Measurements from ENCODE around the gene UNCX.
"Not testable (repeated sequence)": the region's sequence is repeated elsewhere in the genome, so short reads cannot be mapped to it uniquely, and the experiment has no call there.

Gene UNCX

DNA sequence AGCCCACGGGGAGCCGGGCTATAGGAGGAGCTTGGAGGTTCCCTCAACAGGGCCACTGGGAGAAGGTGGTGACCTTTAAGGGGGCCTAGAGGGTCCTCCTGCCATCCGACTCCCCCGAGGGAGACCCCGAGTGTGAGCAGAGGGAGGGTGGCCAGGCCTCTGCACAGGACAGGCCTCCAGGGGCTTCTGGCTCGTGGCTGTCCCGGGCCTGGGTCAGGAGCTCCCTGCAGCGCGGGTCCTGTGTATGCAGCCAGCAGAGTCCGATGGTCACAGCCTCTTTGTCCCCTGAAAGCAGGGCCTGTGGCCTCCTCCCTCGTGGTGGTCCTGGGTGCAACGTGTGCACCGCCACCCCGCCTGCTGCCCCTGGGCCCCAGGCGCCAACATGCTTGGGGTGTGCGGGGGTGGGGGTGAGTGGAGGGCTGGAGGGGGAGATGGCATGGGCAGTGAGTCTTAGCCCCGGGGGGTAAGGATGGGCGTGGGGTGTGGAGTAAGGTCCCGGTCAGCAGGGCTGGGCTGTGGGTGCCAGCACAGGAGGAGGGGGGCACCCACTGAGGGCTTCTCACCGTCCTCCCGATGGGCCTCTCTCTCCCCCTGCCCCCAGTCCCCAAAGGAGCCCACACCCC is 27.1 kb downstream of the UNCX start:
- DNase-seq = no peak

DNA sequence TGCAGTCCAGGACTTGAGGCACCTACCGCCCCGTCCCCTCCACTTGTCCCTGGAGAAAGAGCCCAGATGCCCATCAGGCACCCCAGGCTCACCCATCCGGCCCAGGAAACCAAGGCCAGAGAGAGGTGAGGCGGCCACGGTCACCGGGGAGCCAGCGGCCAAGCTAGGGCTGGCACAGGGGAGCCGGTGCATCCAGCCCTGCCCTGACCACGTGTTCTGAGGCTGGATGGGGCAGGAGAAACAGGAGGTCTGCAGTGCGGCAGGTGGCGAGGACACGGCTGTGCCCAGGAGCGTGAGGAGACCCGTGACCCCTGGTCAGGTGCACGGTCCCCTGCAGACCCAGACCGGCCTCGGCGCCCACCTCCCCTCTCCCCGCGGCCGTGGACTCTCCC is 27.6 kb downstream of the UNCX start:
- DNase-seq = no peak

DNA sequence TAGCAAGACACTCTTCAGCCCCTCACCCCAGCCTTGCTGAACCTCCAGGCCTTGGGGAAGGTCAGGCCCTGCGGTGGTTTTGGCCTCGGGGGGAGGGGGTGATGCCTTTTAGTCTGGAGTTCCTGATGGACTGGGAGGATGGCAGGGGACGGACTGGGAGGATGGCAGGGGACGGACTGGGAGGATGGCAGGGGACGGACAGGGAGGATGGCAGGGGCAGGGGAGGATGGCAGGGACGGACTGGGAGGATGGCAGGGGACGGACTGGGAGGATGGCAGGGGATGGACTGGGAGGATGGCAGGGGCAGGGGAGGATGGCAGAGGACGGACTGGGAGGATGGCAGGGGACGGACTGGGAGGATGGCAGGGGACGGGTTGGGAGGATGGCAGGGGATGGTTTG is 28.4 kb downstream of the UNCX start:
- not testable (repeated sequence) for DNase-seq

DNA sequence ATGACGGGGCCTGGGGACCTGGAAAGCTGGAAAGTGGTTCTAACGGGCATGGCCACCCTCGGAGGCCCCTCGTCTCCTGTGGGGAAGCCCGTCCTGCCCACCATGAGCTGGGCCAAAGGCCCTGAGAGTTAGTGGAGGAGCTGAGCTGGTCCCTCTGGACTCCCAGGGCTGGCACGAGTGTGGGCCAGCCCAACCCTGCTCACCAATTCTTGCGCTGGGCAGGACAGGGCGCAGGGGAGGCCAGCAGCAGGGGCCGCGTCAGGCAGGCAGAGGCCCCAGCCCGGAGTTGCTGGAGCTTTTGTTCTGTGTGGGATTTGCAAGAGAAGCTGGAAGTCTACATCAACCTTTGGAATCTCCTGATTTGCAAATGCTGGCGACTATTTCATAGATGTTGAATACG is 29.8 kb downstream of the UNCX start:
- DNase-seq = no peak

DNA sequence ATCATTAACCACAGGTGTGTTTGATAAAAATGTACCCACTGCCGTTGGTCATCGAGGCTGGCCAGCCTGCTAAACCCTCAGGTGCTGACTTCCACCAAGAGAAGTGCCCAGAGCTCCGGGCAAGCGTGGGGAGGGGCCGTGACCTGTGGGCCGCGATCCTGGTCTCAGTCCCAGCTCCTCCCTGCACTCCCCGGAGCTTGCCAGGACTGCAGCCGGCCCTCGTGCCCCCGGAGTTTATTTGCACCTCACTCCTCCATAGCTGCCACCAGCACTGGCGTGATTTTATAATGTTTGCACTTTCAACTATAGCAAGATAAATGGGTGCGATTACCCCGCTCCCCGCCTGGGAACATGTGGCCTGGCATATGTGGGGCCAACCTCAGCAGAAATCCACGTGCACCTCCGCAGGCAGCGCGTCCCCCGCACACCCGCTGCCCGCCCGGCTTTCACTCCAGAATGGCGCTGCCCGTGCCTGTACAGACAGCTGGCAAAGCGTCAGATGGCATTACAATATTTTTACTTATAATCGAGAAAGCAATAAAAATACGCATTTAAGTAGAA is 30.8 kb downstream of the UNCX start:
- no peak for DNase-seq

DNA sequence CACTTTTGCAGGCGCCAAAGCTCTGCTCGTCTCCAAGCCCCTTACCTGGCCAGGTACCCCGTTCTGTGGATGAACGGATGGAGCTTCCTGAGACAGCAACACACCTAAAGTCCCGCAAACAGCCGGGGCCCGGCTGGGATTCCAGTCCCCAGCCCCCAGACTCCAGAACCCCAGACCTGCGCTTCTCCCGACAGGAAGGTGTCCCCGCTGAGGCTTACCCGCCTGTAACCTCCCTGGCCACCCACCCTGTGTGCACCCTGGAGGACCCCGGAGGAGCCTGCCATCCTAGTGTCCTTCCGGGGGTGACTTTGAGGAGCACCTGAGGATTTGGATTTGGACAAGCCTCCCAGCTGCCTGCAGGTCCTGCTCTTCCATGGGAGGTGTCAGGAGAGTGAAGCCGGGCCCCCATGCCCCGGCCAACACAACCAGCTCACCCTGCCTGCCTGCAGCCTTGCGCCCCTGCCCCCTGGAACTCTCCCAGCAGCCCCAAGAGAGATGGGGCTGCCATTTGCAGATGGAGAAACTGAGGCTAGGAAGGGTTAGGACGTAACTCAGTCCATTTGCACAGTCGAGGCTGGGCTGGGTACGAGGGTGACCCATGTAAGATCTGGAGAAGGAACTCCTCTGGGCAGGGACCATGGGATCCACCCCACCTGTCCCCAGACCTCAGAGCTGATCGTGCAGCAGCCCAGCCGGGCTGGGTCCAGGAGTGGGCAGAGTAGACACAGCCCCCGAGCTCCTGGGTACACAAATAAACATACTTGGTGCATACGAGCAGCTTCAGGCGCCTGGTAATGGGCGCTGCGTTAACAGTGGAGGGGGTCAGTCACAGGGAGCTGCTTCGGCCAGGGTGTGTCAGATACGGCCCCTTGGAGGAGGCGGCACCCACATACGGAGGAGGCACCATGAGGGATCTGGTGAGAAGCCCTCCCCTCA is 31.9 kb downstream of the UNCX start:
- no peak for DNase-seq

DNA sequence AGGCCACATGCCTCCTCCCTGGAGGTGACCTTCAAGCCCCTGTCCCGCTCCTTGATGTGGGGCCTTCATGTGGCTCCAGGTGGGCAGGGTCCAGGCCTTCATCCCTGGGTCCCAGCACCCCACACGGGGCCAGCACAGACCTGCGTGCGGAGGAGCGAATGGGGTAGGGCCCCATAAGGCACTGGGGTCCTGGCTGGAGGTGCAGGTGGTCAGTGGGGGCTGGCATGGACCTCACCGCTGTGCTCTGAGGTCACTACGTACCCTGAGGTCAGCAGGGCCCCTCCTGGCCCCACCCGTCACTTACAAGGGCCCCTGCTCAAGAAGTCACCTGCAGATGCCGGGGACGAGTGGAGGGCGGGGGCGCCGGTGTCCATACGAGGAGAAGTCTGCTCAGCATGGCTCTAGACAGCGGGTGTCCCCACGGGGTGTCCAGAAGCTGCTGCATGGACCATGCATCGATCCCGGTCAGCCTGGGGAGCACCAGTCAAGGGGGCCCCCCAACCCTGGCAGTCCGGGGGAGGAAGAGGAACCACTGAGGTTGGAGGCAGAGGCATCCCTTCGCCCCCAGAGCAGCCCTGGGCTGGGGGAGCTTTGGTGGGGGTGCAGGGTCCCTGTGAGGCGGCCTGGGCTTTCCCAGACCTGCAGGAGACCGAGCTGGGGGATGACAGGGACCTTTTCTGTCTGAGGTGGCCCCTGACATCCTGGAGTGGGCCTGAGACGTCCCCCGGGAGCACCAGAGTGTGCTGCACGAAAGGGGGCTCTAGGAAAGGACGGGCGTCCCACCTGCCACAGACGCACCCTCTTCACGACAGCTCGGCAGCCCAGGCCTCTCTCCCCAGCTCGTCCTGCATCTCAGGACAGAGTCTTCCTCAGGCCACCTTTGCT is 34.6 kb downstream of the UNCX start:
- no peak for DNase-seq

DNA sequence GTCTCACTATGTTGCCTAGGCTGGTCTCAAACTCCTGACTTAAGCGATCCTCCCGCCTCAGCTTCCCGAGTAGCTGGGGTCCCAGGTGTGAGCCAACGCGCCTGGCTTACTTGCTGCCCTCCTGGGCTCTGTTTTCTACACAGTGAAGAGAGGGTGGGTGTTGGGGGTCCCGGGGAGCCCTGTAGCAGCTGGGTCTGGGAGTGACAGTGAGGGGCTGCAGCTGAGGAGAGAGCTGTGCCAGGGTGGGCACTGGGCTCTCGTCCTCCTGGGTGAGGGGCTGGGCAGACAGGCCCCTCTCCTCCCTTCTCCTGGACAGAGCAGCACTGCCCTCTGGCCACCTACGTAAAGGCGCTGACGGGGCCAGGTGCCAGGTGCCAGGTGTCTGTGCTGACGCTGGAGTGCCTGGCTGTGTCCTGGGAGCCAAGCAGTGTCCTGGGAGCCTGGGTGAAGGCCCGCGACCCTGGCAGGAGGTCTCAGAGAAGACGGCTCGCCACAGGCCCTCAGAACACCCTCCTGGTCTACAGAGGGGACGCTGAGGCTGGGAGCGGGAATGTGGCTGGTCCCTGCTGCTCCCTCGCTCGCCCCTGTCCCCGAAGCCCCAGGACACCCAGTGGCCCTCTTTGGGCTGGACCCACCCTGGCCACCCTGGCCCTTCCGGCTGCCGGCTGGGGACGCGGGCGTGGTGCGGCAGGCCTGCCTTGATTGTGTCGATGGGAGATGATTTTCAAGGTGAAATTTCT is 35.6 kb downstream of the UNCX start:
- no peak for DNase-seq

DNA sequence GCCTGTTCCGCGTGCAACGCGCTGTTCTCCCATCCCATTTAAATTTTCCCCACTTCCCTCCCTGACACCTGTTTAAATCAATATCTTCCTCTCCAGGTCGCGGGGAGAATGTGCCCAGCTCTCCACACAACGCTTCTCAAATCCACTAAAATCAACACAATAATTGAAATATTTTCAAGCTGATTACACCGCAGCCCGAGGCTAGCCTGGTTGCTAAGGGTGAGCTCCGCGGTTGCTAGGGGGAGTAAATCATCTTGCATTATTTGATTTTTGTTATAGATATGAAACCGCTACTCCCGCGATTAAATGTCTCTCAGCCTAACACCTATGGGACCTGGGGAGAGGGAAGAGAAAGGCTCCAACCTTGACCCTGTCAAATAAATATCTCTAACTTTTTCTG is 36.2 kb downstream of the UNCX start:
- DNase-seq = no peak

DNA sequence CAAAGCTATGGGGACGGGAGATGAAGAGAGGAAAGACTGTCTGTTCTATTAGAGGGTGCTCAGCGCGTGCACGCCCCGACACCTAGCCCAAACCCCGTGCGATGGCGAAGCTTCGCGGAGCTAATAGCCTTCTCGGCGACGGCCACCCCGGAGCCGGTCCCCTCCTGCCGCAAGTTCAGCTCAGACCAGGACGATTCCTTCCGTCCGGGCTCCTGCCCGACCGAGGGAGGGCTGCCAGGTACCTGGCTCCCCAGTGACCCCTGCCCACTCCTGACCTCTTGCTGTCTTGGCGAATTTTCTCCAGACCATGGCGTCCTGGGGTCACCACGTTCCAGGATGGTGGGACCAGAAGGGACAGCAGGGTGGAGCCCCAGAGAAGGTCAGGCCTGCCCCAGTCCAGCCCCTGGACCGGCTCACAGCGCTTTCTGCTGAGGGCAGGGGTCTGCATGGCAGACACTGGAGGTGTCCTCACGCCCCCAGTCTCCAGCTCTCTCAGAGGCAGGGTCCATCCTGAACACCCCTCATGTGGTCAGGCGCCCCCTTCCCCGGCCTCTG is 36.7 kb downstream of the UNCX start:
- no peak for DNase-seq

DNA sequence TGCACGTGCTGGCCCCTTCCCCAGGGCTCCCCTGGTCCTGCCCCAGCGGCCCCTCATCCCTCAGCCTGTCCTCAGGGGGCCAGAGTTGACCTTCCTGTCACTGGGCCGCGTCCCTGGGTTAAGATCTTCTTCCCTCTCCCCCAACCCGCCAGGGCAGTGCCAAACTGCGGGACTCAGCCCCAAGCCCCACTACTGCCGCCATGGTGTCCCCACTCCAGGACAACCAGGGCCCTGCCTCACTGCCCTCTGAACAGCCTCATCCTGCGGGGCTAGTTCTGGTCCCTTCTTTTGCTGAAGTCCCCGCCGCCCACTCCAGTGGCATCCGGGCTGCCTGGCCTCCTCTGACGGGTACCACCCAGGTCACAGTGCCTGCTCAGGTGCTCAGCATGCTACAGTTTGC is 37.5 kb downstream of the UNCX start:
- no peak for DNase-seq

DNA sequence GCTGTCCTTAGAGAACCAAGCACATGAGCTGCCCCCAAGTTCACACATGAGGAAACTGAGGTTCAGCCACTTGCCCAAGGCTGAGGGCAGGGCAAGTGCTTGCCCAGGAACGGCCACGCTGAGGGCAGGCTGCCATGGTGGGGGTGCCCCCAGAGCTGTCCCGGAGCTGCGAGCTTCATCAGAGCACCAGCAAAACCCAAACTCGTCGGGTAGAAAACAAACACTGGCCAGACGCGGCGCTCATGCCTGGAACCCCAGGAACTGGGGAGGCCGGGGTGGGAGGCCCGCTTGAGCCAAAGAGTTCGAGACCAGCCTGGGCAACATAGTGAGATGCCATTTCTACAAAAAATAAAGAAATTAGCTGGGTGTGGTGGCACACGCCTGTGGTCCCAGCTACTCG is 38.4 kb downstream of the UNCX start:
- DNase-seq = no peak

DNA sequence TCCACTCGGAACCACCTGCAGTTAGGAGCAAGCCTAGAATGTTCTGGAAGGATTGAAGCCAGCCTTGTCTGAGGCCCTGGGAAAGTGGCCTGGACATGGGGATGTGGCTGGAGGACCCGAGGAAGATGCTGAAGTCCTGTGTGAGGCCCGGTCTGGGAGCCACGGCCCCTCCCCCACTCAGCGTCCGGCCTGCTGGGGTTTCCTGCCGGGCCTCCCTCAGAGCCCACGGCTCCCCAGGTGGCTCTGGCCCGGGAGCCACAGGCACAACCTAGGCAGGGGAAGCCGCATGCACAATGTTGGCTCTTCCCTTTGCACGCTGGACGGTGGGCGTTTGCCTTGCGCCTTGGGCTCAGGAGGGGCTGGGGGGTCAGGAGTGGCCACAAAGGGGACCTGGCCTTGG is 39.0 kb downstream of the UNCX start:
- DNase-seq = no peak

DNA sequence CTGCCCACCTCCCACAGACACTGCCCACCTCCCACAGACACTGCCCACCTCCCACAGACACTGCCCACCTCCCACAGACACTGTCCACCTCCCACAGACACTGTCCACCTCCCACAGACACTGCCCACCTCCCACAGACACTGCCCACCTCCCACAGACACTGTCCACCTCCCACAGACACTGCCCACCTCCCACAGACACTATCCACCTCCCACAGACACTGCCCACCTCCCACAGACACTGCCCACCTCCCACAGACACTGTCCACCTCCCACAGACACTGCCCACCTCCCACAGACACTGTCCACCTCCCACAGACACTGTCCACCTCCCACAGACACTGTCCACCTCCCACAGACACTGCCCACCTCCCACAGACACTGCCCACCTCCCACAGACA is 39.5 kb downstream of the UNCX start:
- DNase-seq = not testable (repeated sequence)

DNA sequence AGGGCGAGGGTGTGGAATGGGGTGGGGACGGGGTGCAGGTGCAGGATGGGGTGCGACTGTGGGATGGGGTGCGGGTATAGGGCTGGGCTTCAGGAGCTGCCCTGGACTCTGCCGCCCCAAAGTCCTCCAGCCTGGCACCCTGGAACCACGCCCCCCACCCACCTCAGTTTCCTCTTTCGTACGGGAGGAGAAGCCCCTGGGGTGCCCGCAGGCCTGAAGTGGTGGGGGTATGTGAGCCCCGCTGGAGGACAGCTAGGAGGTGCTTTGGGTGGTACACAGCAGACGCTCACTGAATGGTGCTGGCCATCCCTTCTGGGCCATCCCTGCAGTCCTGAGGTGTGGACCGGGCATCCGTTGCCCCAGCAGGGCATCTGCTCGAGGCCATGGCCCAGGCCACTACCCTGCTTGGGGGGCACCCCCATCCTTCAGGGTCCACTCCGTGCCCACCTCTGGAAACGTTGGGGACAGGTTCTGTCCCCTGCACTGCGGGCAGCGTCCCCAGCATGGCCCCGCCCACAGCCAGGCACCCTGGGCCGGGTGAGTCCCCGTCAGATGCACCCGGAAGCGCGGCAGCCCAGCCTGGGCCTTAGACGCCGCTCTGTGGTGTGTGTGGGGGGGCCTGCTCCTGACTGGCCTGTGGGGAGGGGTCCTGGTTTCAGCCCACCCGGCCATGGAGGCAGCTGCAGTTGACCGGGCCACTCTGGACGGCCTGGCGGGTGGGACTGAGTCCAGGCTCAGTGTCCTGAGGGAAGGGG is 41.6 kb downstream of the UNCX start:
- no peak for DNase-seq

DNA sequence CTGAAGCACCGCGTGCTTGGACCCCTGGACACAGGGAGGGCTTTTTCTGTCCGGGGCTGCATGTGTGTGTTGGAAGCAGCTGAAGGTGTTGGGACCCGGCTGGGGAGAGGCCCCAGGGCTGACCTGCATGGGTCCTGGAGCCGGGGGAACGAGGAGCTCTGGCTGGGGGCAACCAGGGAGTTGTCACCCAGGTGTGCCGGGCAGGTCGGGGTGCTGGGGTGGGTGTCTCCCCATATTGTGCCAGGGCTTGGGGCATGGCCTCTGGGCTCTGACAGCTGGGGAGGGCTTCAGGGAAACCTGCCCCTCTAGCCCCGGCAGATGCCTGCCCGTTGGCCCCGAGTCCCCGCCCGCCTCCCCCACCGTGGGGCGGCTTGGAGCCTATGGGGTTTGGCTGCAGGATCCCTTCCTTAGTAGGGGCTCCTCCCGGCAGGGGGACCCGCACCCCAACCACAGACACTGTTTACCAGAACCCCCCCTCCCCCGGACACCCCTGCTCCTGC is 42.3 kb downstream of the UNCX start:
- DNase-seq = no peak

DNA sequence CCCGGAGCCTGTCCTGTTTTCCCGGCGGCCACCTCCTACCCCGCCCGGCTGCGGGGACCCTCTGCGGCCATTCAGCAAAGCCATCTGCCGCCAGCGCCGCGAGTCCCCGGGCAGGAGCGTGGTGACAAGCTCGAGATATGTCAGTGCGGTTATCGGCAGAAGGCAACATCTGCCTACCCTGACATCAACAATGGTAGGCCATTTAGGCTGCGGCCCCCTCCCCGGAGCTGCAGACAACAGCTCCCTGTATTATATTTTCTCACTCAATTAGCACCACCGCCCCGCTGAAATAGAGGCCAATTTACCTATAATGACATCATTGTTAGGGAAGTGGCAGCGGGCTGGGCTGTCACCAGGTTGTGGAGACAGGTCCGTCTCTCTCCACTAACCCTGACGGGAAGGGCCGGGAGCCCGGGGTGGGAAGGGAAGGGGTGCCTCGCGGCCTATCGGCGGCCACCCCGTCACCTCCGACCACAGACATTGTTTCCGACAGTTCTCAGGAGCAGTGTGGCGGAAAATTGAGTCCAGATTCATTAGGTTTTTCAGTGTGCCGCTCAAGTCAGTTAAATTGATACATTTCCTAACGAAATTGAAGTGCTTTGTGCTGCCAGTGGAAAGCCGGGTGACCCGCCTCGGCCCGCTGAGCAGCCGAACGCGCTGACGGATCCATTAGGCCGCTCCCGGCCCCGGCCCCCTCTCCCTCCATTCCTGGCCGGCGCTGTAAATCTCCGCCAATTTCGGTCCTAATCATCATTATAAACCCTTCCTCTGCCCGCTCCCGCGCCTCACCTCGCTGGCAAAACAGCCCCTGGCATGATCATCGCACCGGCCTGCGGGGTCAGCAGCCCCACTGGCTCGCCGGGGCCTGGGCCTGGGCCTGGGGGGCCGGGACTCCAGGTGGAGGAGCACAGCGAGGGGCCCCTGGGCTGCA is 43.0 kb downstream of the UNCX start:
- no peak for DNase-seq

DNA sequence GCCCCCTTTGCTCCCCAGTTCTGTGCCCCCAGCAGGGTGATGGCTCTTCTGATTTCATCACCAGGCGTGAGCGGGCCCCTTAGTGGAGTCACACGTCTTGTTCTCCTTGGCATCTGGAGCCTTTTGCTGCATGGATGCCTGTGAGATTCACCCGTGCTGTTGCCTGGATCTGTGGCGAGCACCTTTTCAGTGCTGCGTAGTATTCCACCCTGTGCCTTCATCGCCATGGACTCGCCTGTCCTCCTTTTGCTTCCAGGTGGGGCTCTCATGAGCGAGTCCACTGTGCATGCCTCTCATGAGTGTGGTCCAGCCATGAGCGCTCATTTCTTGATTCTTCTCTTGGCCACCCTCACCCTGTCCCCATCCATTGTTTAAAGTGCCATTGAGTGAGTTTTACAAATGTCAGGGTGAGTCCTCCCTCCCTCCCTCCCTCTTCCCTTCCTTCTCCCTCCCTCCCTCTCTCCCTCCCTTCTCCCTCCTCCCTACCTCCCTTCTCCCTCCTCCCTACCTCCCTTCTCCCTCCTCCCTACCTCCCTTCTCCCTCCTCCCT is 44.0 kb downstream of the UNCX start:
- no peak for DNase-seq

DNA sequence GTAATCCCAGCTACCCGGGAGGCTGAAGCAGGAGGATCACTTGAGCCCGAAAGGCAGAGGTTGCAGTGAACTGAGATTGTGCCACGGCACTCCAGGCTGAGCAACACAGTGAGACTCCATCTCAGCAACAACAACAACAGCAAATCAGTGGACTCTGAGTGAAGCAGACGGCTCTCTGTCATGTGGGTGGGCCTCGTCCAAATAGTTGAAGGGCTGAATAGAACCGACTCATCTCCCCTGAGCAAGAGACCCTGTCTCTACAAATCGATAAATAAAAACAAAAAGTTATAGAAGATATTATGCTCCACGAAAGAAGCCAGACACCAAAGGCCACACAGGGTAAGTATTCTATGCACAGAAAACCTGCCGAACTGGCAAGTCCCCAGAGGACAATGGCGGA is 45.9 kb downstream of the UNCX start:
- DNase-seq = no peak

DNA sequence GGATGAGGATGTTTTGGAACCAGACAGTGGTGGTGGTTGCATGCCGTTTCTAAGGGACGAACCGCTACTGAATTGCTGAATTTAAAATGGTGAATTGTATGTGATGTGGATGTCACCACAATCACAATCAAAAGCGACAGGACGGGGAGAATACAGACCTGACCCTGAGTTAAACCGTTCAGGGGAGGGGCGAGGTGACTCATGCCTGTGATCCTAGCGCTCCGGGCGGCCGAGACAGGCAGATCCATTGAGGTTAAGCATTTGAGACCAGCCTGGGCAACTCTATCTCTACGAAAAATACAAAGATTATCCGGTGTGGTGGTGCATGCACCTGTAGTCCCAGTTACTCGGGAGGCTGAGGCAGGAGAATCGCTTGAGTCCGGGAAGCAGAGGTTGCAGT is 46.4 kb downstream of the UNCX start:
- no peak for DNase-seq

Data from DMS53 (cell line).